Subcutaneous adipose tissue (tissue), 4 donors: Measurements from ENCODE around the gene PCSK9. TPM values are rescaled to one million over a fixed set of nuclear protein-coding genes. Genes with fewer than 3 reads are reported as not detected.

Experiments
- CTCF ChIP-seq: fragments of 450-650 bp; IDR thresholded peaks from one replicate; pipeline ENCODE4 v1.5.1; 2016; ENCODE audit warnings: low read depth, mild to moderate bottlenecking, control low read depth, antibody characterized with exemption, moderate library complexity
- total RNA-seq, 4 donors: library from RNA; depleted of rRNA; stranded (reverse); fragments of >200 nt; gene quantifications; one replicate each; pipeline ENCODE4 v1.1.0, GENCODE V29; 2016

Gene PCSK9
- total RNA-seq, 4 donors from 2014 or later, result not detected

DNA sequence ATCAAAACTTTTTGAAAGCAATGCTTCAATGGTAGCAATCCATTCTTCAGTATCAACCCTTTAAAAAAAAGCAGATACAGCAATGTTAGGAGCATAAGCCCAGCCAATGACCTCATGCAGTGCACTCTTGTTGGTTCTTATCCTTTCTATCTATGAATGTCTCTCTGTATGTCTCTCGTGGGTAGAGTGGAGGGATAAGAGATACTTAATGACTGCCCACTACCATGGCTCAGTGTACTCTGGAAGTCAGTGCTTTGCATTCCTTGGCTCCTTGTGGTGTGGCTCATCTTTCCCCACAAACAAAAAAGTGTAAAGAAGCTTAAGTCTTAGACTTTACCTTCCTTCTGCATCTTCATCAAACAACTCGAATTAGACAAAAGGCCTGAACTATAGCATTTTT is 50.3 kb downstream of the PCSK9 start:
- no peak for TF ChIP-seq CTCF

GRCh38 chr1:55092475-55092874 is 53.1 kb downstream of the PCSK9 start:
- no peak for TF ChIP-seq CTCF

- TF ChIP-seq CTCF, result no peak
Observed at GRCh38 chr1:55095095-55095494, 55.7 kb downstream of the PCSK9 start.

DNA sequence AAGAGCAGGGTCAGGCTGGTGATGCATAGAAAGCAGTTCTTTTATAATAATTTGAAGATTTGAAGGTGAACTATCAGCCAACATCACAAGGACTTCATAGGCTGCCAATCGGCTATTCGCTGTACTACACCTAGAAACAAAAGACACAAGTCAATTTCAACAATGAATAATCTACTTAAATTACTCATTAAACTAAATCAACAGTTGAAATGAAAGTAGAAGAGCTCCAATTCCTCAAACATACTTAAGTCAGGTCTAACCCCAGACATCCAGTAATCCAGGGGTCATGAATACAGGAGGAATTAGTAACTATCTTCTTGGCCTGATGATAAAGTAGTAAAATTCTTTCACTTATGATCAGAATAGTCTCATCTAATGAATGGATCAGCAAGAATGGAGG is 64.5 kb downstream of the PCSK9 start:
- no peak for TF ChIP-seq CTCF

DNA sequence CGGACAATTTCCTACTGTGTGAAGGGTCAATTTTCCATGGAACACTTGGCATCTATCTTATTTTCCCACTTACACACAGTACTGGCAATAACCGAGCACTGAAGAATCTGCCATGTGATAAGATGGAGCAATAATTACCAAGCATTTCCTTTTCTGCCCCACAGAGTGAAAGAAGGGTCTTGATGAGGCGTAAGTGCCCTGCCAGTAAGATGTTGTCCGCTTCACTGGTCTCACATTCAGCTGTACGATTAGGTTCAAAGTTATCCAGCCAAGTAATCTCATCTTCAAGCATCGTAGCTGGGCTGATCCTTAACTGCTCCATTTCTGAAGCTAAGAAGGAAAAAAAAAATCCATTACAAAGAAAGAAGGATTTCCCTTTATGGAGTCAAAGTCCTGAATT is 67.8 kb downstream of the PCSK9 start:
- no peak for TF ChIP-seq CTCF

Other genes starting within 250 kb of the PCSK9 start
- 1 to 10 TPM in 1 of 4 donors, not detected in 3; 2.1 TPM for gene TTC22, start 238.2 kb upstream of the PCSK9 start, total RNA-seq
- gene DHCR24, start 152.4 kb upstream of the PCSK9 start, total RNA-seq, result 100 to 1,000 TPM in 3 of 4 donors, 10 to 100 TPM in 1; 66.2 to 180 (median 131) TPM
- not detected for gene TMEM61, start 58.9 kb upstream of the PCSK9 start, total RNA-seq
- not detected for gene BSND, start 40.6 kb upstream of the PCSK9 start, total RNA-seq
- gene USP24, start 175.8 kb downstream of the PCSK9 start, total RNA-seq, result 100 to 1,000 TPM in 2 of 4 donors, 10 to 100 TPM in 2; 68.2 to 137 (median 96.1) TPM